GM20000 (cell line): ENCODE data around the gene HEATR9.

Experiments
- DNase-seq: peaks from one replicate; pipeline ENCODE4 v3.0.0; 2012; ENCODE audit warnings: low spot score
- TF ChIP-seq, protein P1 (sequence below): IDR thresholded peaks from 2 replicates; pipeline ENCODE4 v1.5.1; 2012; ENCODE audit warnings: mild to moderate bottlenecking, control low read depth; ENCODE audit errors: extremely low read depth, missing control alignments

HEATR9 gene

DNA sequence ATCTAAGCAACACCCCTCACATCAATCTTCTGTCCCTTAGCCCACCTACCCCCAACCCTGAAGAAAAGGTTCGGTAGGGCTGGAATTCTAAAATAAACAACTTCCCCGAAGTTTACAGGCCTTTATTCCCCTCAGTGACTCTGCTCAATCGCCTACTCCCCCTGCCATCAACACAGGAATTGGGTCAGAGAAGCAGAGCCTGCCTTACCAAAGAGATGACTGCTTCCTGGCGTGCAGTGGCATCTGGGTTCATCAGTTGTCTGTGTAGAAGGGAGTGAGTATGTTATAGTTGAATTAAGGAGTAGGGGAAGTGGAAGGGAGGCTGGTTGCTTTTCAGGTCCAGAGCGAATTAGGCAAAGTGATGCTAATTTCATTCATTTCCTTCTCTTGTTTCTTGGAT, 12.7 kb downstream of the HEATR9 start:
- TF ChIP-seq, protein P1, sequence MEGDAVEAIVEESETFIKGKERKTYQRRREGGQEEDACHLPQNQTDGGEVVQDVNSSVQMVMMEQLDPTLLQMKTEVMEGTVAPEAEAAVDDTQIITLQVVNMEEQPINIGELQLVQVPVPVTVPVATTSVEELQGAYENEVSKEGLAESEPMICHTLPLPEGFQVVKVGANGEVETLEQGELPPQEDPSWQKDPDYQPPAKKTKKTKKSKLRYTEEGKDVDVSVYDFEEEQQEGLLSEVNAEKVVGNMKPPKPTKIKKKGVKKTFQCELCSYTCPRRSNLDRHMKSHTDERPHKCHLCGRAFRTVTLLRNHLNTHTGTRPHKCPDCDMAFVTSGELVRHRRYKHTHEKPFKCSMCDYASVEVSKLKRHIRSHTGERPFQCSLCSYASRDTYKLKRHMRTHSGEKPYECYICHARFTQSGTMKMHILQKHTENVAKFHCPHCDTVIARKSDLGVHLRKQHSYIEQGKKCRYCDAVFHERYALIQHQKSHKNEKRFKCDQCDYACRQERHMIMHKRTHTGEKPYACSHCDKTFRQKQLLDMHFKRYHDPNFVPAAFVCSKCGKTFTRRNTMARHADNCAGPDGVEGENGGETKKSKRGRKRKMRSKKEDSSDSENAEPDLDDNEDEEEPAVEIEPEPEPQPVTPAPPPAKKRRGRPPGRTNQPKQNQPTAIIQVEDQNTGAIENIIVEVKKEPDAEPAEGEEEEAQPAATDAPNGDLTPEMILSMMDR, result no peak
- DNase-seq, result no peak

DNA sequence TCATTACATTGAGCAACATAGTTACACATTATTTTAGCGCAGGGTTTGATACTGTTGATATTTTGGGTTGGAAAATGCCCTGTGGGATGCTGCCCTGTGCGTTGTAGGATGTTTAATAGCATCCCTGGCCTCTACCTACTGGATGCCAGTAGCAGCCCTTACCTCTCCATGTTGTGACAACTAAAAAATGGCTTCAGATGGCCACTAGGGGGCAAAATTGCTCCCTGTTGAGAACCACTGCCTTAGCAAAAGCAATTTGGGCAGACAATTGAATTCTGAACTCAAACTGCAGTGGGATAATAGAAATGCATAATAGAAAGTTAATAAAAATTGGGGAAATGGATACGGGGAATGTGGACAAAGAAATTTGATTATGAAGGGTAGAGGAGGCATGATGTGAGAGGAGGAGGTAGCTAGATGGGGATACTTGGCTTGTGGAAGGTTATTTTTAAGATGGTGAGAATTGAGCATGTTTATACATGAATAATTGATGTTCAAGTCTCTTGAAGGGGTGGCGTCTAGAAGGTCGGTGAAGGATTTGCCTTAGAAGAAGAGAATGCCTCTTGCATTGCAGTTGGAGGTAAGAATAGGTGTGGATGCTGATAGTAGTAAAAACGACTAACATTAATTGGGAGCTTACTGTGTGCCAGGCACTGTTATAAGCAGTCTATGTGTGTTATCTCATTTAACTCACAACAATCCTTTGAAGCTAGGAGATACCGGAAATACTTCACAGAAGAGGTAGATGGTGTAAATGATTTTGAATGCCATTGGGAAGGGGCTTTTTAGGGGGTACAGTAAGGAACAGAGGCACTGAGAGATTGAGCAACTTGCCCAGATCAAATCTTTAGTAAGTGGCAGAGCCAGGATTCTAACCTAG, 19.0 kb downstream of the HEATR9 start:
- TF ChIP-seq, protein P1, result peak; percentile 72
- DNase-seq, result peak; percentile 45

DNA sequence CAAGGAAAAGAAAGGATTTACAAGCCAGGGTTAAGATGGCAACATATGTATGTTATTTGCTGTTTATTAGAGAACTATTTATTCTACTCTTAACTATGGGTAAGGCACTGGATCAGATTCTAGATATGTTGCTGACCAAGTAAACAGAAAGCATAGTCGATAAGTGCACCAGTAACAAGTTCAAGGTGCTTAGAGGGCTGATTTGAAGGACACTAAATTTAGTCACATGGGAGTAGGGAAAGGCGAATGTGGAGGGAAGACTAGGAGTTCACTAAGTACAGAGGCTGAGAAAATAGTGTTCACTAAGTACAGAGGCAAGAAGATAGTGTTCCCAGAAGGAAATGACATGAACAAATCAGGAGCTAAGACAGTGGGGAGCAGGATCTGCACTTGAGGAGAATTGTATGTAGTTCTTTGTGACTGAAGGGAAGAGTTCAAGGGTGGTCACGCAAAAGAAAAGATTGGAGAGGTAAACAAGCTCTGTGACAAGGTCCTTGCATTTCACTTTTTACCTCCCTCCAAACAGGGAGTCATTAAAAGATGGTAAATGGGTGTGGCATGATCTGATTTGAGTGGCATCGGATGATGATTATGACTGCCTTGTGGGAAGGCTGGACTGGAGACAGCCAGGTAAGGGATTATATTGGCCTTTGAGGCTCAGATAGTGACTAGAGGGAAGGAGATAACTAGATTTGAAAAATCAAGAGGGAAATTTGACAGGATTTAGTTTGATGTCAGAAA, 20.9 kb downstream of the HEATR9 start:
- no peak for DNase-seq

DNA sequence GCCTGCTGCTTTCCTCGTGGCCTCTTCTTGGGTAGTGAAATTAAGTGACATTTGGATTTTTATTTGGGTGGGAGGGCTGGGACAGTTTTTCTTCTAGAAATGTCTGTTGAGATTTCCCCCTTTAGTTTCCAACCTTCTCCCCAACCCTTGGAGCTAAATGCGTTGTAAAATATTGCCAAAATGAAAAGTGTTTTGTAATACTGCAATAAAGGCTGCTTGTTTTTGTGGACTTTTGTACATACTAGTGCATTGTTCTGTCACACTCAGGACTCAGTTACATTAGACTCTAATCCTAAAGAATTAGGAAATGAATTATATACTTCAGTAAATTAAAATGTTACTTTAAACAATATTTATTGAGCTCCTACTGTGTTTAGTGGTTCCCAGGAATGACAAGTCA, 21.7 kb downstream of the HEATR9 start:
- TF ChIP-seq, protein P1, result no peak

More for the DNA sequence above, 20.9 kb downstream of the HEATR9 start:
- TF ChIP-seq, protein P1, result no peak

DNA sequence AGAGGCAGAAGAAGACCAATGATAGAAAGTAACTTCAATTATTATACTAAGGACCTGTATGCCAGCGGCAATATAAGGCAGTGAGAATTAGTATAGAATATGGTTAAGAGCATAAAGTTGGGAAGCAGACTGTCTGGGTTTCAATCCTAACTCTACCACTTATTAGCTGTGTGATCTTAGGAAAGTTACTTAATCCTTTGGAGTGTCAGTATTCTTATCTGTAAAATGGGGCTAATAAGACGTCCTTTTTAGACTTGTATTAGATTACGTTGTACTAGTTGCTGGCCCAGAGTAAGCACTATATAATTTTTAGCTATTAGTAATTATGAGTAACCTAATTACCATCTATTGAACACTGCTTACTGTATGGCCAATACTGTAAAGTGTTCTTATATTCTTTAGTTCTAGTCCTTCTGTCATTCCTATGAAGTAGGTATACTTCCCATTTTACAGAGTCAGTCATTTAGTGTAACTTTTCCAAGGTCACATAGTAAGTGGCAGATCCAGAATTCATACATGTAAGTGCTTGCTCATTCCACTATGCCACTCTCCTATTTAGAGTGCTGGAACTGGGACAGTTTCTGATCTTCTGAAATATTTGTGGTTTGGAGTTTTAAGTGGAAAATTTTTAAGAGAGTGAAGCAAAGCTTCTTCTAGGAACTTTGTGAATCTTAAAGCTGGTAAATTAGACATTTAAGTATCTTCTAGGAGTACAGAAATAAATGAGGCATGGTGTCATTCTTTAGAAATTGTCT, 22.5 kb downstream of the HEATR9 start:
- TF ChIP-seq, protein P1, result no peak
- DNase-seq, result no peak

More for the DNA sequence above, 21.7 kb downstream of the HEATR9 start:
- no peak for DNase-seq

DNA sequence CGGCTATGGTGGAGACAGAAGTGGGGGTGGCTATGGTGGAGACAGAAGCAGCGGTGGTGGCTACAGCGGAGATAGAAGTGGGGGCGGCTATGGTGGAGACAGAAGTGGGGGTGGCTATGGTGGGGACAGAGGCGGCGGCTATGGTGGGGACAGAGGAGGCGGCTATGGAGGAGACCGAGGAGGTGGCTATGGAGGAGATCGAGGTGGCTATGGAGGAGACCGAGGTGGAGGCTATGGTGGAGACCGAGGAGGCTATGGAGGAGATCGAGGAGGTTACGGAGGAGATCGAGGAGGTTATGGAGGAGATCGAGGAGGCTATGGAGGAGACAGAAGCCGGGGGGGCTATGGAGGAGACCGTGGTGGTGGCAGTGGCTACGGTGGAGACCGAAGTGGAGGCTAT, 24.1 kb downstream of the HEATR9 start:
- TF ChIP-seq, protein P1, result no peak
- no peak for DNase-seq
